Heart left ventricle (tissue), 16 donors: Measurements from ENCODE around the gene USP46. TPM values are rescaled to one million over a fixed set of nuclear protein-coding genes. Genes with fewer than 3 reads are reported as not detected.

ENCODE experiments used
- ATAC-seq, 4 donors: fragments of 200-7000 bp; cut with Tn5 transposase; one replicate each; pipeline ENCODE4 v1.9.1; 2020 to 2022; ENCODE audit warnings: moderate library complexity in 4 of 4, mild to moderate bottlenecking in 3 of 4, moderate number of reproducible peaks in 1 of 4
- DNase-seq, 5 donors: peaks; one replicate each; pipeline ENCODE4 v3.0.0-alpha.2; 2020
- H3K27ac ChIP-seq, 12 donors: fragments of 200-600 bp; sonication (generic) in 4 of 12; one replicate each; pipeline versions ENCODE4 v1.5.0 to v1.8.0; 2016 to 2022; ENCODE audit warnings: mild to moderate bottlenecking in 2 of 12
- H3K27me3 ChIP-seq, 9 donors: fragments of 200-600 bp; sonication (generic) in 2 of 9; one replicate each; pipeline versions ENCODE4 v1.5.1 to v1.8.0; 2016 to 2022; ENCODE audit warnings: mild to moderate bottlenecking in 3 of 9
- H3K36me3 ChIP-seq, 9 donors: fragments of 200-600 bp; sonication (generic) in 2 of 9; one replicate each; pipeline versions ENCODE4 v1.5.0 to v1.8.0; 2018 to 2022; ENCODE audit warnings: mild to moderate bottlenecking in 2 of 9
- H3K4me1 ChIP-seq, 12 donors: fragments of 200-600 bp; sonication (generic) in 4 of 12; one replicate each; pipeline versions ENCODE4 v1.5.0 to v1.8.0; 2016 to 2022; ENCODE audit warnings: mild to moderate bottlenecking in 3 of 12
- H3K4me3 ChIP-seq, 12 donors: fragments of 200-600 bp; sonication (generic) in 4 of 12; one replicate each; pipeline versions ENCODE4 v1.5.0 to v1.8.0; 2017 to 2022; ENCODE audit warnings: mild to moderate bottlenecking in 9 of 12, moderate library complexity in 4 of 12
- H3K9me3 ChIP-seq, 12 donors: fragments of 200-600 bp; sonication (generic) in 4 of 12; one replicate each; pipeline versions ENCODE4 v1.5.0 to v1.8.0; 2016 to 2022; ENCODE audit warnings: mild to moderate bottlenecking in 1 of 12
- POLR2A ChIP-seq, 2 donors: fragments of 450-650 bp; IDR thresholded peaks; one replicate each; pipeline ENCODE4 v1.6.1; 2017; ENCODE audit warnings: antibody characterized with exemption in 2 of 2, mild to moderate bottlenecking in 2 of 2, moderate library complexity in 2 of 2
- WGBS, 4 donors: extraction: QIAGEN DNeasy Blood & Tissue Kit in 2 of 4; methylation state at CpG; one replicate each; pipeline versions ENCODE4 v1.1.5 to v1.1.7; 2013 to 2018; 5-methylcytosine and 5-hydroxymethylcytosine counted together
- intact Hi-C, 10 donors: fragments of 100-400 bp; cut with DNase I; formaldehyde crosslinking; loops; one replicate each; pipeline versions ENCODE4 v1.11.1 to v1.14.2; 2022
- polyA plus RNA-seq, 2 donors: library from polyadenylated mRNA; stranded (reverse); fragments of 200-250 nt; gene quantifications; one replicate each; pipeline ENCODE4 v1.2.3, GENCODE V29; 2013
- total RNA-seq, 9 donors: library from RNA; depleted of rRNA in 2 of 9; stranded (reverse); fragments of >200 nt in 2 of 9; fragmentation: NEBNext Ultra II Directional in 3 of 9; extraction: Animal tissue kit (Norgen Biotek cat#: 25700) in 3 of 9; gene quantifications; one replicate each; pipeline versions ENCODE4 v1.1.0 to v1.2.4, GENCODE V29; 2016 to 2023
- TF ChIP-seq, protein P1 (sequence below), 12 donors: fragments of 200-600 bp; sonication (generic) in 4 of 12; IDR thresholded peaks; one replicate each; pipeline versions ENCODE4 v1.5.0 to v1.8.0; 2018 to 2022; ENCODE audit warnings: antibody characterized with exemption in 12 of 12, mild to moderate bottlenecking in 5 of 12
- donor health status: ischemic (EF 13 %, LVEDD 7.1; RV severe dilation, severe dysfunction).
- donor health status: healthy with polysubstance abuse.
- donor health status: DM: no; HTN: yes; CAD: no.
- donor health status: DM: no; HTN: no; CAD: no.
- donor health status: ischemic (EF 25% LVEDD 6.9; RV normal size, moderate dysfunction).
- donor health status: ischemic (EF 25% LVEDD 5.7; RV mildly dilated, moderate dysfunction).
- donor health status: healthy.
- donor health status: DM: yes; HTN: yes; CAD: no.
- donor health status: ischemic (EF 35%, LVEDD 5.7; RV mildly dilated, moderate dysfunction).
- donor health status: nonischemic (EF 11% LVEDD 7.7; RV severe dilation, severe dysfunction).
- donor health status: DM: yes; HTN: yes; CAD: no.
- donor health status: PGD.
- donor health status: ischemic (EF 29% LVEDD 5.4; RV normal size, mild dysfunction).
- donor health status: nonischemic (EF 23%, LVEDD 6.1; RV moderate dilation, normal function).

USP46 gene
- total and polyA plus RNA-seq, 11 donors: 6.1 to 111 (median 62.9) TPM

DNA sequence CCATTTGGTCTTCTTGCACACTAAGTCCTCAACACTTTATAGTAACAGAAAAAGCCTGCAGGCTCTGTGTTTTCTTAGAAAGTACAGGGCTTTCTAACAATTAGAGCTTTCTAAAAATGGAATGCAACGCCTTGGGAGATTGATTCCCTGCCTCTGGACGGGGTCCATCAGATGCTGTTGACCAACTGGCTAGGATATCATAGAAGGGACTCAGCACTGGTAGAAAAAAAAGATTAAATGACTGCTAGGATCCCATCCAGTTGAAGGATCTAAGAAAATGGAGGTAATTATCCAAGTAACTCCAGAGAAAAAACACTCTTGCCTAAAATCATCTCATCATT is 39.5 kb downstream of the USP46 start:
- TF ChIP-seq, protein P1, sequence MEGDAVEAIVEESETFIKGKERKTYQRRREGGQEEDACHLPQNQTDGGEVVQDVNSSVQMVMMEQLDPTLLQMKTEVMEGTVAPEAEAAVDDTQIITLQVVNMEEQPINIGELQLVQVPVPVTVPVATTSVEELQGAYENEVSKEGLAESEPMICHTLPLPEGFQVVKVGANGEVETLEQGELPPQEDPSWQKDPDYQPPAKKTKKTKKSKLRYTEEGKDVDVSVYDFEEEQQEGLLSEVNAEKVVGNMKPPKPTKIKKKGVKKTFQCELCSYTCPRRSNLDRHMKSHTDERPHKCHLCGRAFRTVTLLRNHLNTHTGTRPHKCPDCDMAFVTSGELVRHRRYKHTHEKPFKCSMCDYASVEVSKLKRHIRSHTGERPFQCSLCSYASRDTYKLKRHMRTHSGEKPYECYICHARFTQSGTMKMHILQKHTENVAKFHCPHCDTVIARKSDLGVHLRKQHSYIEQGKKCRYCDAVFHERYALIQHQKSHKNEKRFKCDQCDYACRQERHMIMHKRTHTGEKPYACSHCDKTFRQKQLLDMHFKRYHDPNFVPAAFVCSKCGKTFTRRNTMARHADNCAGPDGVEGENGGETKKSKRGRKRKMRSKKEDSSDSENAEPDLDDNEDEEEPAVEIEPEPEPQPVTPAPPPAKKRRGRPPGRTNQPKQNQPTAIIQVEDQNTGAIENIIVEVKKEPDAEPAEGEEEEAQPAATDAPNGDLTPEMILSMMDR (IDR thresholded peaks at IDR 0.05): no peak
- TF ChIP-seq POLR2A (IDR thresholded peaks at IDR 0.05): no peak
- intact Hi-C loops: no loop called here
- 28 to 42% (median 32%) methylated on average over 2 of the region's 2 CpGs for WGBS, 4 donors
- no peak overlapping the region for H3K27ac ChIP-seq
- H3K36me3 ChIP-seq: peaks cover 0 to 26% (median 0%) of the 10 kb centered on the region in 9 donors
- H3K4me3 ChIP-seq: no peak overlapping the region
- DNase-seq (no peak), ATAC-seq (peak in 2 of 4 donors; percentile 58 to 66)
- H3K4me1 ChIP-seq: peaks cover 0 to 33% (median 17%) of the 10 kb centered on the region in 12 donors
- no peaks in the 10 kb centered on the region for H3K9me3 ChIP-seq
- H3K27me3 ChIP-seq: no peaks in the 10 kb centered on the region

DNA sequence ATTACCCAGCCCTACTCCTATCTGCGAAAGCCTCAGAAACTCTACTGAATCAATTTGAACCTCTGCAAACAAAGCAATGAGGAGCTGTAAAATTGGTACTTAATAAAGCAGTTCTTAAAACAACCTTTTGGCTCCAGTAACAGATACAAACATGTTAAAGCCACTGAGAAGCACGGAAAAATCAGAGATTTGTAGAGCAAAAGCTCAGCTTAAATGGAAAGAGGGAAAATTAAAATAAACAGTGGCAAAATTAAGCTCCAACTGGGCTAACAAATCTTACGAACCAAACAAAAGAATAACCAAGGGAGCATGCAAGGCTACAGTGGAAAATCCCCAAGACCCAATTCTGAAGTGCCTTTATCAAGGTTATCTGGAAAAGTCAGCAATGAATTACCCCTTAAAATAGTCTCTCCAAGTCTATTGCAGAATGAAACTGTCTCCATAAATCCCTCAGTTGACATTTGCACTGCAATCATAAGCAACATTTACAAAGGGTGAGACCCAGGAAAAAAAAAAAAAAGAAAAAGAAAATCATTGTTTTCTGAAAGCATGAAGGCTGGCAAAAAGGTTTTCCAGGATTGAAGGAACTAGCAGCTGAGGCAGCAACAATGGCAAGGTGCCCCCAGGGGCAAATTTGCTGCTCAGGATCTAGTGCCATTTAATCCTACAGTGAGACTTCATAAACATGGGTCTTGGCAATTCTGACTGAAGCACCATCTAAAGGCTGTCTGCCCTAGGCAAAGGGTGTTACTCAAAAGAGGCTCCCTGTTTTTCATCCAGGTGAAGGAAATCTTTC is 40.1 kb downstream of the USP46 start:
- H3K4me3 ChIP-seq: no peak overlapping the region
- ATAC-seq: peak in 1 of 4 donors; percentile 14
- peaks cover 0 to 36% (median 17%) of the 10 kb centered on the region in 12 donors for H3K4me1 ChIP-seq
- no peak overlapping the region for H3K27ac ChIP-seq
- intact Hi-C loops: no loop called here
- no peaks in the 10 kb centered on the region for H3K9me3 ChIP-seq
- 76 to 85% (median 82%) methylated on average over 3 of the region's 3 CpGs for WGBS, 4 donors
- no peak for DNase-seq
- TF ChIP-seq POLR2A (IDR thresholded peaks at IDR 0.05): no peak
- TF ChIP-seq, protein P1 (IDR thresholded peaks at IDR 0.05): no peak
- H3K36me3 ChIP-seq: peaks cover 0 to 23% (median 0%) of the 10 kb centered on the region in 9 donors
- H3K27me3 ChIP-seq: no peaks in the 10 kb centered on the region

DNA sequence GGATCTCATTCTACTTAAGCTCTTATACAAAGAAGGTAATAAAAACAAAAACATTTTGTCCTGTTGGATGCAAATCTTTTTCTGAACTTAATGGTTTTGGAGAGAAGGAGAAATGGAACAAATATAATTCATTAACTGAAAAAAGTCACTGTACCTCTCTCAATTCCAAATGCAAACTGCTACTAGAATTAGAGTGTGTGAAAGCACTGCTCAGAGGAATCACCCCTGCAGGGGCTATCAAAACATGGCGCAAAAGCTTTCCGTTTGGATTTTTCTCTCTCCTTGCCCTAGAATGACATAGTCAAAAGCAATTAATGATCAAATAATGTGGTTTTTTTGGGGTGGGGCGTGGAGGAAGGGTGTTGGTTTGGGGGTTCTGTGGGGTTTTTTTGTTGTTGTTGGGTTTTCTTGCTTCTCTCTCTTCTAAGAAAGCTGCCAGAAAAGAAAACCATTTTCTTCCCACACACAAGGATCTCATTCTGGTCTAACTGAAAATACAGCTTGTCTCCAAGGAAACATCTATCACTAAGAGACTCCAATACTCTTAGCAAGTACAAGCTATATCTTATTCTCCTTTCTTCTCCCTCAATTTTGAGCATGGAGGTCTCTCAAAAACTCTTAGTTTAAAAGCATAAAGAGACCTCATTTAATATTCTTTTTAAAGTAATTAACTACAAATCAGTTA is 41.6 kb downstream of the USP46 start:
- H3K4me1 ChIP-seq: peaks cover 0 to 41% (median 17%) of the 10 kb centered on the region in 12 donors
- H3K27me3 ChIP-seq: no peaks in the 10 kb centered on the region
- intact Hi-C loops: no loop called here
- H3K9me3 ChIP-seq: no peaks in the 10 kb centered on the region
- no peak for DNase-seq
- H3K27ac ChIP-seq: no peak overlapping the region
- no peak for ATAC-seq
- TF ChIP-seq POLR2A (IDR thresholded peaks at IDR 0.05): no peak
- TF ChIP-seq, protein P1 (IDR thresholded peaks at IDR 0.05): no peak
- 76 to 84% (median 81%) methylated on average over 3 of the region's 3 CpGs for WGBS, 4 donors
- H3K36me3 ChIP-seq: peaks cover 0 to 16% (median 0%) of the 10 kb centered on the region in 9 donors
- no peak overlapping the region for H3K4me3 ChIP-seq

DNA sequence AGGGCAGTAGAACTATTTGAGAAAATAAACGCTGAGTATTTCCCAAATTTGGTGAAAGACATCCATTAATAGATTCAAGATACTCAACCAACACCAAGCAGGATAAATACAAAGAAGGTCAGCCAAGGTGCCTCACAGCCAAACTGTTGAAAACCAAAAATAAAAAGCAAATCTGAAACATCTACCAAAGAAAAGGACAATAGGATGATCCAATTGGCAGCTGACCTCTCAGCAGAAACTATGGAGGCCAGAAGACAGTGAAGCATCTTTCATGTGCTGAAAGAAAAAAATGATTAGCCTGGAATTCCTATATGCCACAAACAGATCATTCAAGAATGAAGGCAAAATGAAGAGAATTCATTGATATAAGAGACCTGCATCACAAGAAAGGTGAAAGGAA is 44.9 kb downstream of the USP46 start:
- no peak overlapping the region for H3K27ac ChIP-seq
- H3K4me3 ChIP-seq: no peak overlapping the region
- no peak for ATAC-seq
- DNase-seq: no peak
- intact Hi-C loops: no loop called here
- peaks cover 0 to 39% (median 15%) of the 10 kb centered on the region in 12 donors for H3K4me1 ChIP-seq
- H3K9me3 ChIP-seq: no peaks in the 10 kb centered on the region
- peaks cover 0 to 22% (median 9%) of the 10 kb centered on the region in 9 donors for H3K36me3 ChIP-seq
- WGBS, 4 donors: 89 to 98% (median 96%) methylated on average over 1 of the region's 1 CpG
- no peaks in the 10 kb centered on the region for H3K27me3 ChIP-seq
- TF ChIP-seq, protein P1 (IDR thresholded peaks at IDR 0.05): no peak
- TF ChIP-seq POLR2A (IDR thresholded peaks at IDR 0.05): no peak
